HG03139 (cell line): Measurements from ENCODE around the gene SEC16A.

Experiments used
- ATAC-seq: cut with Tn5 transposase; IDR thresholded peaks from one replicate; pipeline ENCODE4 v1.9.1; 2021; ENCODE audit not compliant: unreplicated experiment

Gene SEC16A

GRCh38 chr9:136504512-136505348 lies 21.9 kb upstream of the SEC16A start:
- ATAC-seq = no peak

DNA sequence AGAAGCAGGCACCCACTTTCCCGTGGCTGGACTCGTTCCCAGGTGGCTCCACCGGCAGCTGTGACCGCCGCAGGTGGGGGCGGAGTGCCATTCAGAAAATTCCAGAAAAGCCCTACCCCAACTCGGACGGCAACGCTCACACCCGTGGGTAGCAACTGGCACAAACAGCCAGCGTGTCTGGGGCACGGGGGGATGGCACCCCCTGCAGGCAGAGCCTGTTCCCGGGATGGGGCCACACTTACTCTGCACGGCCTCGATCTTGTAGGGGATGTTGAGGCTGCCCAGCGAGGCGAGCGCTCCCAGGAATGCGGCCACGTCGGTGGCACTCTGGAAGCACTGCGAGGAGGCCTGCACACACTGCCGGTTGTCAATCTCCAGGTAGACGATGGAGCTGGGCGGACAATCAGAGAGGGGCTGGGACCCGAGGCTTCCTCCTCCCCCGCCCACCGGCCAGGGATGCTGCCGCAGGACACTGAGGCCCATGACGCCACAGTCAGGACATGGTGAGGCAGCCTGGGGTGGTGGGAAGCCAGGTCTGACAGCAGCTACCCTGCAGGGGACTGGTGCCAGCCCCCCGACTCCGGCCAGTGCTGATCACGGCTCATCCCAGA lies 20.2 kb upstream of the SEC16A start:
- no peak for ATAC-seq

- ATAC-seq = no peak
Observed at GRCh38 chr9:136502196-136502595, 19.4 kb upstream of the SEC16A start.

DNA sequence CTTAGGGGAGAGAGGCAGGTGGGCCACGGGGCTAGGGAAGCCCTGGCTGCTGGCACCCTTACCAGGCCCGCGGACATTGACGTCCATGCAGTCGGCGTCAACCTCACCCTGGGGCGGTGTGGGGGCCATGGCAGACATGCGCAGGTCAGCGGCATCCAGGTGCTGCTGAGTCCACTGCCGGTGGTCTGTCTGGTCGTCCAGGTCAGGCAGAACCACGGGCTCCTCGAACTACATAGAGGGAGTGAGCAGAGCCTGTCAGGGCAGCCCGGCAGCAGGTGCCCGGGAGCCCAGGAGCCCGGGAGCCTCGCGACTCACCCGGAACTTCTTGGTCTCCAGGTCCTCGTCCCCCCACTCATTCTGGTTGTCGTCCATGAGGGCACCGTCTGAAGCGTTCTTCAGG lies 18.8 kb upstream of the SEC16A start:
- ATAC-seq = no peak

GRCh38 chr9:136499935-136500910 lies 17.4 kb upstream of the SEC16A start:
- ATAC-seq = no peak

DNA sequence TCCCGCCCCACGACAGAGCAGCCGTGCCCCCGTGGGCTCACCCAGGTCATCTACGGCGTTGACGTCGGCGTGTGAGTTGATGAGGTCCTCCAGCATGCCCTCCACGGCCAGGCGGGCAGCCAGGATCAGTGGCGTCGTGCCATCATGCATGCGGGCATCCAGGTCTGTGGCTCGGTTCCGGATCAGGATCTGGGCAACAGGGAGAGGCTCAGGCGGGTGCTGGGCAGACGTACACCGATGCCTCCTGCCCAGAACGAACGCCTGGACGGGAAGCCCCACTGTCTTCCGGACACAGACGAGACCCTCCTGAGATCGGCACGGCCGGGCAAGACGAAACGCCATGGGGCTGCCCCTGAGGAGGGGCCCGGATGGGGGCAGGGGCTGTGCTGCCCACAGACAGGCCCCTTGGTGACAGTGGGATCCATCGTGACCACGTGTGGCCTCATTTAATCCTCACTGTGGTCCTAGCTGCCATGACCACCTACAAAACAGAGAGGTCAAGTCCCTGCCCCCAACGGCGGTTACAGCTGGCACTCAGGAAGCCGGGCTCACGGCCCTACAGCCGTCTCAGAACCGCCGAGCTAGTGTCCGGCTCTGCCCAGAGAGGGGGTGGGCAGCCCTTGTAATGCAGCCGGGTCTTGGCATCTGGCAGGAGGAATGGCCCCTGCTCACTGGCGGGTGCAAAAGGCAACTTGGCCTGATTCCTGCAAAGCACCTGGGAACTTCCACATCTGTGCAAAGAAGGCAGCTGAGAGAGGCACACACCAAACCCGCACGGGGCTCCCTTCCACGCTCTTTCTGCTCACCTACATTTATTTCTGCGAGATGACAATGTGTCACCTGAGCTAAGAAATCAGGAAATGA lies 16.5 kb upstream of the SEC16A start:
- ATAC-seq = no peak

DNA sequence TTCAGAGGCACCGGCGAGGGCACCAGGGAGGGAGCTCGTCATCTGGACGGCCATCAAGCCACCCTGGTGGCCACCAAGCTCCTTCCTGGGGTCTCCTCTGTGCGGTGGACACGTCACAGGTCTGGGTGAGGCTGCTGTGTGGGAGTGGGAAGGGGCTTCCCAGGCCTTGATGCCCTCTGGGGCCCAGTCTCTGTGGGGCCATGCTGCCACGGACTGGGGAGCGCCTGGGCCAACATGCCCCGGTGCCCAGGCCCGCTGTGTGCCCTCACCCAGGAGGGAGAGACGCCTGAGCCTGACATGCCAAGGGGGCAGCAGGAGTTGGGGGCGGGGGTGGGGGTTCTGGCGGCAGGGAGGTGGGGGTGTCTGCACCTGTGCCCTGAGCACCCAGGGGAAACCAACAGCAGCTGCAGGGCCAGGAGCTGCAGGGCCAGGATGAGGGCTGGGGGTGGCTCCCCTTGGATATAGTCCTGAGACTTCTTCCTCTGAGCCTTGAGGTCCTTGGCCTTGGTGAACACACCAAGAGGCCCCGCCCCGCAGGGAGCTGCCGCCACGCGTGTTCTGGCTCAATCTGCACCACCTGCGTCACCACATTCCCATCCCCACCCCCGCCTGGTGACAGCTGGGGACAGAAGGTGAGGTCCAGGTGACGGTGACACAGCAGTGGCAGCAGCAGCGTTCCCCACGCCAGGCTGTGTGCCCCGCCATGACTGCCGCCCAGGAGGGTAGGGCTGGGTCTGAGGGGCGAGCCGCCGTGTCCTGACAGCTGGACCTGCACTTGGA lies 15.3 kb upstream of the SEC16A start:
- ATAC-seq = no peak

- ATAC-seq = no peak
Observed at GRCh38 chr9:136496801-136497620, 14.2 kb upstream of the SEC16A start.

GRCh38 chr9:136496181-136496580 lies 13.3 kb upstream of the SEC16A start:
- ATAC-seq = no peak

DNA sequence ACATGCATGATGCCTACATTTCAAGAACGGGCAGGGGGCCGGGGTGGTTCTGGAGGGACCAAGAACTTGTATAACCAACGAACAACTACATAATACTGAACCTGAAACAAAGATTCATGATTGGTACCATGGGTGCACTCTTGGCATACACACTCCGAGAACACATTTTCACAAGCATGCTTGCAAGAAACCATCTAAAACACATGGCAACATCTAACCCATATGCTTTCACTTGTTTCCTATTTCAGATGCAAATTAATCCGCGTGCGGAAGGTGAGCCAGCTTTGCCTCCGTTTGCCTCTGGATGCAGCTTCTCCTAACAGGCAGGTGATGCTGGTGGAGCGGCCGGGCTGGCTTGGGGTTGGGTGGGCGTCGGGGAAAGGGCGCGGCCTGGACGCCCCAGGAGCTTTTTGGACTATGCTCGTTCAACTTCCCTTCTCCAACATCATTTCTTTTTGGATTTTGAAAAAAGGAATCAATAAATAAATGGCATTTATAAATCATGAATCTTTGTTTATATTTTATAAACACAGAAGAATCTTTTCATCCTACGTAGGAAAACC lies 12.5 kb upstream of the SEC16A start:
- no peak for ATAC-seq

- ATAC-seq = no peak
Observed at GRCh38 chr9:136494531-136495215, 11.8 kb upstream of the SEC16A start.

GRCh38 chr9:136494012-136494411 lies 11.2 kb upstream of the SEC16A start:
- ATAC-seq = no peak

GRCh38 chr9:136493567-136493971 lies 10.7 kb upstream of the SEC16A start:
- no peak for ATAC-seq

GRCh38 chr9:136492978-136493522 lies 10.2 kb upstream of the SEC16A start:
- no peak for ATAC-seq

GRCh38 chr9:136489731-136490130 lies 6.9 kb upstream of the SEC16A start:
- no peak for ATAC-seq

DNA sequence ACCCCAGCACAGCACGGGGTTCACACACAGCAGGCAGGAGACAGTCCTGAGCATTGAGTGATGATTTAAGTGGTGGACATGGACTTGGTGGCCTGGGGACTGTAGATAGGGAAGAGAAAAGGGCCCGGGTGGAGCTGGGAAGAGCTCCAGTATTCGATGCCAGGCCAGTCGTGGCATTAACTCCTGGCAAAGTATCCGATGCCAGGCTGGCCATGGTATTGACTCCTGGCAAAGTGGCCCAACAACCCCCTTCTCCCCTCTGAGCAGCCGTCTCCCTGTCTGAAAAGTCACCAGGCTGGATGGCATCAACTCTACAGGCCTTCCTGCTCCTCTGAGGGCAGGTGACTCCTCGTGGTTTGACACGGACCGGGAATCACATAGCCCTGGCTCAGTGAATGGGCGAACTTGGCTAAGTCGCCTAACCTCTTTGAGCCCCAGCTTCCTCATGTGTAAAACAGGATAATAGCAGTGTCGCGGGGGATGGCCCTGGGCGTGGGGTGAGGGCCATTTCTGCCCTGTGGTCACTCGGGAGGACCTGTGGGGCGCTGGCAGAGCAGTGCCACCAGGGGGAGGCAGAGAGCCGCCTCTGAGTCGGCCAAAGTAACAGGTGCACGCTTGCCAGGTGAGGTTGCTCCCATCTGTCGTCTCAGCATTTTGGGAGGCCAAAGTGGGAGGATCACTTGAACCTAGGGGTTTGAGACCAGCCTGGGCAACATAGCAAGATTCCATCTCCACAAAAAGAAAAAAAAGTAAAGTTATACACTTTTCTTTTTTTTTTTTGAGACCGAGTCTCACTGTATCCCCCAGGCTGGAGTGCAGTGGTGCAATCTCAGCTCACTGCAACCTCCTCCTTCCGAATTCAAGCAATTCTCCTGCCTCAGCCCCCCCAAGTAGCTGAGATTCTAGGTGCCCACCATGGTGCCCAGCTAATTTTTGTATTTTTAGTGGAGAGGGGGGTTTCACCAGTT lies 5.7 kb upstream of the SEC16A start:
- no peak for ATAC-seq

GRCh38 chr9:136487672-136488071 lies 4.8 kb upstream of the SEC16A start:
- no peak for ATAC-seq
